Astrocyte of the spinal cord (primary cell): ENCODE results near the gene DPYSL3.

Experiments
- DNase-seq: peaks from one replicate; pipeline ENCODE4 v3.0.0; 2011; ENCODE audit warnings: low read depth, low spot score
- H3K4me3 ChIP-seq: 2 replicates; pipeline ENCODE4 v1.5.1; 2011; ENCODE audit warnings: low read depth, mild to moderate bottlenecking, low read length, moderate library complexity
- in situ Hi-C: cut with HindIII; loops from 2 replicates; pipeline ENCODE4 v1.10.0; 2017; ENCODE audit warnings: low sequenced_read_pairs
- TF ChIP-seq, protein P1 (sequence below): IDR thresholded peaks from 2 replicates; pipeline ENCODE4 v1.5.1; 2012; ENCODE audit warnings: low read depth, mild to moderate bottlenecking, low read length, inconsistent platforms

DPYSL3 gene

DNA sequence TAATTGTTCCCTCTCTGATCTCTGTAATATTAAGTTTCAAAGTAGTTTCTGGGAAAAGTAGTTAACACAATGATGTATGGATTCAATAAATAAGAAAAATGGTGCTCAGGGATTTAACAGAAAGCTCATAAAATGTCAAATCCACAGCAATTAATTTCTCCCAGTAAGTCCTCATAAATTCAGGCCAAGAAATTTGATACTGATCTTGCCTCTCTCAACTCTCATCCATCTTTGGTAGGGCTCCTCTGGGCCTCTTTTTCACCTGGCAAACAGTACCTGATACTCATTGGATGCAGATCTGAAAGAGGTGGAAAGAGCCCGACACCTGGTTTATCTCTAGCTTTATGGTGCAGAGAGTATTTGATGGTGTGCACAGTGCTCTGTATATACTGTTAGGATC, 168.9 kb downstream of the DPYSL3 start:
- no peak overlapping the region for H3K4me3 ChIP-seq
- in situ Hi-C loops: no loop called here
- TF ChIP-seq, protein P1, sequence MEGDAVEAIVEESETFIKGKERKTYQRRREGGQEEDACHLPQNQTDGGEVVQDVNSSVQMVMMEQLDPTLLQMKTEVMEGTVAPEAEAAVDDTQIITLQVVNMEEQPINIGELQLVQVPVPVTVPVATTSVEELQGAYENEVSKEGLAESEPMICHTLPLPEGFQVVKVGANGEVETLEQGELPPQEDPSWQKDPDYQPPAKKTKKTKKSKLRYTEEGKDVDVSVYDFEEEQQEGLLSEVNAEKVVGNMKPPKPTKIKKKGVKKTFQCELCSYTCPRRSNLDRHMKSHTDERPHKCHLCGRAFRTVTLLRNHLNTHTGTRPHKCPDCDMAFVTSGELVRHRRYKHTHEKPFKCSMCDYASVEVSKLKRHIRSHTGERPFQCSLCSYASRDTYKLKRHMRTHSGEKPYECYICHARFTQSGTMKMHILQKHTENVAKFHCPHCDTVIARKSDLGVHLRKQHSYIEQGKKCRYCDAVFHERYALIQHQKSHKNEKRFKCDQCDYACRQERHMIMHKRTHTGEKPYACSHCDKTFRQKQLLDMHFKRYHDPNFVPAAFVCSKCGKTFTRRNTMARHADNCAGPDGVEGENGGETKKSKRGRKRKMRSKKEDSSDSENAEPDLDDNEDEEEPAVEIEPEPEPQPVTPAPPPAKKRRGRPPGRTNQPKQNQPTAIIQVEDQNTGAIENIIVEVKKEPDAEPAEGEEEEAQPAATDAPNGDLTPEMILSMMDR: no peak
- no peak for DNase-seq
